H9 (cell line): ENCODE data around the gene WDR12. TPM values are rescaled to one million over a fixed set of nuclear protein-coding genes. Genes with fewer than 3 reads are reported as not detected.

Experiments used
- DNase-seq: peaks from one replicate; pipeline ENCODE4 v3.0.0-alpha.2; 2017
- H2AFZ ChIP-seq: one replicate; pipeline ENCODE4 v1.6.1; 2013; ENCODE audit warnings: mild to moderate bottlenecking, low read length, control low read depth, moderate library complexity
- H2AK5ac ChIP-seq: 2 replicates; pipeline ENCODE4 v1.6.1; 2013; ENCODE audit warnings: low read length, control low read depth, mixed read lengths; ENCODE audit not compliant: insufficient read length
- H2BK120ac ChIP-seq: one replicate; pipeline ENCODE4 v1.6.1; 2013; ENCODE audit warnings: low read depth, mild to moderate bottlenecking, low read length, control low read depth, inconsistent platforms; ENCODE audit not compliant: poor library complexity, severe bottlenecking
- H2BK12ac ChIP-seq: 2 replicates; pipeline ENCODE4 v1.6.1; 2013; ENCODE audit warnings: low read length, control low read depth, mixed read lengths, low read depth; ENCODE audit not compliant: insufficient read length
- H2BK15ac ChIP-seq: 2 replicates; pipeline ENCODE4 v1.6.1; 2013; ENCODE audit warnings: low read depth, low read length, control low read depth
- H2BK20ac ChIP-seq: one replicate; pipeline ENCODE4 v1.6.1; 2013; ENCODE audit warnings: low read depth, mild to moderate bottlenecking, low read length, control low read depth, inconsistent platforms; ENCODE audit not compliant: poor library complexity, severe bottlenecking
- H2BK5ac ChIP-seq: 2 replicates; pipeline ENCODE4 v1.6.1; 2013; ENCODE audit warnings: low read length, control low read depth, mixed read lengths; ENCODE audit not compliant: insufficient read length
- H3K14ac ChIP-seq: 2 replicates; pipeline ENCODE4 v1.6.1; 2013; ENCODE audit warnings: low read length, control low read depth; ENCODE audit not compliant: insufficient read depth
- H3K18ac ChIP-seq: 2 replicates; pipeline ENCODE4 v1.6.1; 2013; ENCODE audit warnings: low read depth, mild to moderate bottlenecking, mixed read lengths, low read length, control low read depth; ENCODE audit not compliant: insufficient read length
- H3K23ac ChIP-seq: 2 replicates; pipeline ENCODE4 v1.6.1; 2013; ENCODE audit warnings: low read length, control low read depth, mixed read lengths, low read depth; ENCODE audit not compliant: insufficient read length
- H3K23me2 ChIP-seq: 2 replicates; pipeline ENCODE4 v1.6.1; 2013; ENCODE audit warnings: low read depth, mild to moderate bottlenecking, mixed read lengths, low read length, control low read depth; ENCODE audit not compliant: insufficient read length, poor library complexity, severe bottlenecking
- H3K27ac ChIP-seq: 2 replicates; pipeline ENCODE4 v1.5.1; 2013; ENCODE audit warnings: low read length, control low read depth, mixed read lengths, low read depth; ENCODE audit not compliant: insufficient read length
- H3K27me3 ChIP-seq: 2 replicates; pipeline ENCODE4 v1.6.1; 2013; ENCODE audit warnings: low read length, control low read depth, inconsistent platforms; ENCODE audit not compliant: insufficient read depth
- H3K4ac ChIP-seq: 2 replicates; pipeline ENCODE4 v1.6.1; 2013; ENCODE audit warnings: low read depth, mild to moderate bottlenecking, control low read depth, inconsistent platforms, low read length, moderate library complexity
- H3K4me1 ChIP-seq: 2 replicates; pipeline ENCODE4 v1.6.1; 2013; ENCODE audit warnings: low read length, control low read depth, inconsistent platforms; ENCODE audit not compliant: insufficient read depth
- H3K4me2 ChIP-seq: 2 replicates; pipeline ENCODE4 v1.6.1; 2013; ENCODE audit warnings: low read length, control low read depth, mixed read lengths; ENCODE audit not compliant: insufficient read length, insufficient read depth
- H3K56ac ChIP-seq: 2 replicates; pipeline ENCODE4 v1.6.1; 2013; ENCODE audit warnings: low read depth, mild to moderate bottlenecking, mixed read lengths, low read length, control low read depth; ENCODE audit not compliant: insufficient read length
- H3K79me1 ChIP-seq: 2 replicates; pipeline ENCODE4 v1.6.1; 2013; ENCODE audit warnings: low read depth, mild to moderate bottlenecking, moderate library complexity, low read length, control low read depth, inconsistent platforms; ENCODE audit not compliant: insufficient read depth, poor library complexity, severe bottlenecking
- H3K79me2 ChIP-seq: 2 replicates; pipeline ENCODE4 v1.6.1; 2013; ENCODE audit warnings: low read length, control low read depth, inconsistent platforms; ENCODE audit not compliant: insufficient read depth
- H3K9ac ChIP-seq: 2 replicates; pipeline ENCODE4 v1.6.1; 2013; ENCODE audit warnings: low read length, control low read depth, mixed read lengths; ENCODE audit not compliant: insufficient read length; ENCODE audit errors: extremely low read depth
- H3K9me3 ChIP-seq: one replicate; pipeline ENCODE4 v1.6.1; 2013; ENCODE audit warnings: low read depth, low read length, inconsistent platforms; ENCODE audit not compliant: control insufficient read depth
- H3T11ph ChIP-seq: one replicate; pipeline ENCODE4 v1.6.1; 2013; ENCODE audit warnings: mild to moderate bottlenecking, low read length, control low read depth, inconsistent platforms
- H4K20me1 ChIP-seq: one replicate; pipeline ENCODE4 v1.6.1; 2013; ENCODE audit not compliant: control insufficient read depth, insufficient read length, insufficient read depth
- H4K5ac ChIP-seq: 2 replicates; pipeline ENCODE4 v1.6.1; 2013; ENCODE audit warnings: low read depth, mild to moderate bottlenecking, mixed read lengths, low read length, control low read depth; ENCODE audit not compliant: insufficient read length
- H4K8ac ChIP-seq: replicated peaks from 2 replicates; pipeline ENCODE4 v1.6.1; 2013; ENCODE audit warnings: low read length, control low read depth, mixed read lengths, low read depth; ENCODE audit not compliant: insufficient read length
- H4K91ac ChIP-seq: 2 replicates; pipeline ENCODE4 v1.6.1; 2013; ENCODE audit warnings: low read depth, mild to moderate bottlenecking, moderate library complexity, mixed read lengths, low read length, control low read depth; ENCODE audit not compliant: insufficient read length
- H3K27ac Mint-ChIP-seq, 3 experiments: 2 replicates in 2 of 3; 3 replicates in 1 of 3; pipeline ENCODE4 v1.8.0; 2020 to 2021; ENCODE audit warnings: mixed read lengths in 3 of 3, mild to moderate bottlenecking in 1 of 3, moderate library complexity in 1 of 3
- H3K27me3 Mint-ChIP-seq: 2 replicates; pipeline ENCODE4 v1.8.0; 2021; ENCODE audit warnings: low read depth, mild to moderate bottlenecking, moderate library complexity, mixed read lengths
- H3K36me3 Mint-ChIP-seq, 3 experiments: 2 replicates in 2 of 3; 3 replicates in 1 of 3; pipeline ENCODE4 v1.8.0; 2020 to 2021; ENCODE audit warnings: low read depth in 3 of 3, mixed read lengths in 3 of 3; ENCODE audit not compliant: insufficient read depth in 1 of 3
- H3K4me1 Mint-ChIP-seq, 2 experiments: 2 replicates each; pipeline ENCODE4 v1.8.0; 2020; ENCODE audit warnings: mixed read lengths in 2 of 2
- H3K4me3 Mint-ChIP-seq, 2 experiments: 2 replicates in 1 of 2; 3 replicates in 1 of 2; pipeline ENCODE4 v1.8.0; 2020 to 2021; ENCODE audit warnings: mild to moderate bottlenecking in 2 of 2, mixed read lengths in 2 of 2, moderate library complexity in 1 of 2
- H3K9me3 Mint-ChIP-seq, 2 experiments: 2 replicates in 1 of 2; 3 replicates in 1 of 2; pipeline ENCODE4 v1.8.0; 2020; ENCODE audit warnings: mild to moderate bottlenecking in 2 of 2, mixed read lengths in 2 of 2, moderate library complexity in 1 of 2
- WGBS: extraction: QIAGEN DNeasy Blood & Tissue Kit; methylation state at CpG from one replicate; pipeline ENCODE4 v1.1.7; 2013; ENCODE audit warnings: missing lambda C conversion rate, low lambda C conversion rate, mixed read lengths; ENCODE audit not compliant: insufficient read length; ENCODE audit errors: extremely low coverage; 5-methylcytosine and 5-hydroxymethylcytosine counted together
- total RNA-seq: library from RNA; stranded (reverse); gene quantifications from 2 replicates; pipeline ENCODE4 v1.2.1, GENCODE V29; 2021
- TF ChIP-seq, protein P1 (sequence below): fragments of 200-600 bp; sonication (generic); conservative IDR thresholded peaks from 3 replicates; pipeline ENCODE4 v1.8.0; 2021; ENCODE audit warnings: antibody characterized with exemption, mild to moderate bottlenecking

Gene WDR12
- total RNA-seq, 1 experiment from 2014 or later, result 129 TPM

DNA sequence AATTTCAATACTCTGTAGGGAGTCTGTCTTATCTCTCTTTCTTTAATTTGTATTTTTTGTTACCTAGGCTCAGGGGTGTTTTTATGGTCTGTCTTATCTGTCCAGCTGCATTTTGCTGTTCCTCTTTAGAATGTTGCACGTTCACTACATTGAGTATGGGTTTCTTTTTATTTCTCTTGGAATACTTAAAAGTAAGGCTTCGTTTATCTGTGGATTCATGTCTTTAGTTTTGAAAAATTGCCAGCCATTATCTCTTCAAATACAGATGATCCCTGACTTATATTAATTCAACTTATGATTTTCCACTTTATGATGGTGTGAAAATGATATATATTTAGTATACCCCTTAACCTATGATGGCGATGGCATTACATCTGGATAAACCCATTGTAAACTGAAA is 27.5 kb upstream of the WDR12 start:
- Histone ChIP-seq H3K79me2 (no peaks in the 10 kb centered on the region), H3K27me3 (no peaks in the 10 kb centered on the region), H3K14ac (no peak overlapping the region), H2BK5ac (no peak overlapping the region), H3K4me1 (no peaks in the 10 kb centered on the region), H3K23ac (no peak overlapping the region), H3K27ac (no peak overlapping the region), H3K4ac (no peak overlapping the region), H4K5ac (no peak overlapping the region), H3T11ph (no peak overlapping the region), H3K79me1 (no peaks in the 10 kb centered on the region), H4K8ac (no peak overlapping the region), H2BK12ac (no peak overlapping the region), H2AFZ (no peak overlapping the region), H3K4me2 (no peak overlapping the region), H3K18ac (no peak overlapping the region), H3K9ac (no peak overlapping the region), H4K91ac (no peak overlapping the region), H2BK20ac (no peak overlapping the region), H3K9me3 (no peaks in the 10 kb centered on the region), H3K56ac (no peak overlapping the region), H2BK120ac (no peak overlapping the region), H4K20me1 (no peaks in the 10 kb centered on the region), H2BK15ac (no peak overlapping the region), H3K23me2 (no peaks in the 10 kb centered on the region), H2AK5ac (no peak overlapping the region)
- Mint-ChIP-seq H3K27me3 (no peaks in the 10 kb centered on the region), H3K27ac (no peak overlapping the region), H3K9me3 (no peaks in the 10 kb centered on the region; a peak in 1 of 5 replicates), H3K4me1 (peaks cover 4 to 5% of the 10 kb centered on the region in 2 experiments; a peak in 3 of 4 replicates), H3K36me3 (0 out of 7 replicates have a peak, but pooled peaks cover 0 to 2% (median 0%) of the 10 kb centered on the region in 3 experiments), H3K4me3 (no peak overlapping the region)
- TF ChIP-seq, protein P1, sequence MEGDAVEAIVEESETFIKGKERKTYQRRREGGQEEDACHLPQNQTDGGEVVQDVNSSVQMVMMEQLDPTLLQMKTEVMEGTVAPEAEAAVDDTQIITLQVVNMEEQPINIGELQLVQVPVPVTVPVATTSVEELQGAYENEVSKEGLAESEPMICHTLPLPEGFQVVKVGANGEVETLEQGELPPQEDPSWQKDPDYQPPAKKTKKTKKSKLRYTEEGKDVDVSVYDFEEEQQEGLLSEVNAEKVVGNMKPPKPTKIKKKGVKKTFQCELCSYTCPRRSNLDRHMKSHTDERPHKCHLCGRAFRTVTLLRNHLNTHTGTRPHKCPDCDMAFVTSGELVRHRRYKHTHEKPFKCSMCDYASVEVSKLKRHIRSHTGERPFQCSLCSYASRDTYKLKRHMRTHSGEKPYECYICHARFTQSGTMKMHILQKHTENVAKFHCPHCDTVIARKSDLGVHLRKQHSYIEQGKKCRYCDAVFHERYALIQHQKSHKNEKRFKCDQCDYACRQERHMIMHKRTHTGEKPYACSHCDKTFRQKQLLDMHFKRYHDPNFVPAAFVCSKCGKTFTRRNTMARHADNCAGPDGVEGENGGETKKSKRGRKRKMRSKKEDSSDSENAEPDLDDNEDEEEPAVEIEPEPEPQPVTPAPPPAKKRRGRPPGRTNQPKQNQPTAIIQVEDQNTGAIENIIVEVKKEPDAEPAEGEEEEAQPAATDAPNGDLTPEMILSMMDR, result no peak
- no CpG with 5 or more reads among the region's 3 CpGs for WGBS
- no peak for DNase-seq
